MM.1S (cell line): Measurements from ENCODE around the gene IMMT.

Experiments
- EZH2 ChIP-seq: fragments of 300-600 bp; sonication (generic); optimal IDR thresholded peaks from 2 replicates; pipeline ENCODE3; 2017; ENCODE audit warnings: low read depth, mild to moderate bottlenecking, antibody characterized with exemption, low read length, mixed read lengths
- EZH2phosphoT487 ChIP-seq: fragments of 300-600 bp; sonication (generic); IDR thresholded peaks from 2 replicates; pipeline ENCODE4 v1.6.1; 2018; ENCODE audit warnings: antibody characterized with exemption, low read length
- TF ChIP-seq, protein P1 (sequence below): fragments of 300-600 bp; sonication (generic); IDR thresholded peaks from 2 replicates; pipeline ENCODE4 v1.5.1; 2016; ENCODE audit warnings: antibody characterized with exemption, low read length, mixed read lengths

DNA sequence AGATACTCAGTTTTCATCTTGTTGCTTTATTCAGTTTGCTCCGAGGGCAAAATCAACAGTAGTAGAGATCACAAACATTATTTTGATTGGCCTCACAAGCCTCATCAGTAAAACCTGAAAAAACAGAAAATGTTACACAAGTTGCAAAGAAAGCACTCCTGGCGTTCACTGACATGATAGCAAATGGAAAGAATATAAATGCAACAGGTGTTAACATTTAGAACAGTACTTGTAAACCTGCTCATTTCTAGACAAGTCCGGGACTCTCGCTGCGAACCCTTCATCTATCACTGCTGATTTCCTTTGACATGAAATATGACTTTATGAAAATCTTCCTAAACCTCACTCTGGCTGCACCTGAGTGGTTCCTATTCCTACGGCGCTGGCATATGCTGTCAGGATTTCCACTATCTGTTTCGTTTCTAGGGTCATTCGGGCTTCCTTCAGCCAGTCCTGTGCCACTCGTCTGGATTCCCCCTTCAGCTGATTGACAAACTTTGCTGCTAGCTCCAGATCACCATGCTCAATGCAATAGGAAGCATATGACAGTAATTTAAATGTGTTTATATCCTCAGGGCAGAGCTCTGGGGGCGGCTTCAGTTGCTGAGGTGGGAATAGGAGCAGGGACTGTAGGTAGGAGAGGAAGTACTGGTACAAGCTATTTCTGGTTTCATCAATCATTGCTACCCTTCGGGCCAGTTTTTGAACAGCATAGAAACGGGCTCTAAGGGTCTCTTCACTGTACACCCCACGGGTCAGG, 51.2 kb downstream of the IMMT start:
- TF ChIP-seq, protein P1, sequence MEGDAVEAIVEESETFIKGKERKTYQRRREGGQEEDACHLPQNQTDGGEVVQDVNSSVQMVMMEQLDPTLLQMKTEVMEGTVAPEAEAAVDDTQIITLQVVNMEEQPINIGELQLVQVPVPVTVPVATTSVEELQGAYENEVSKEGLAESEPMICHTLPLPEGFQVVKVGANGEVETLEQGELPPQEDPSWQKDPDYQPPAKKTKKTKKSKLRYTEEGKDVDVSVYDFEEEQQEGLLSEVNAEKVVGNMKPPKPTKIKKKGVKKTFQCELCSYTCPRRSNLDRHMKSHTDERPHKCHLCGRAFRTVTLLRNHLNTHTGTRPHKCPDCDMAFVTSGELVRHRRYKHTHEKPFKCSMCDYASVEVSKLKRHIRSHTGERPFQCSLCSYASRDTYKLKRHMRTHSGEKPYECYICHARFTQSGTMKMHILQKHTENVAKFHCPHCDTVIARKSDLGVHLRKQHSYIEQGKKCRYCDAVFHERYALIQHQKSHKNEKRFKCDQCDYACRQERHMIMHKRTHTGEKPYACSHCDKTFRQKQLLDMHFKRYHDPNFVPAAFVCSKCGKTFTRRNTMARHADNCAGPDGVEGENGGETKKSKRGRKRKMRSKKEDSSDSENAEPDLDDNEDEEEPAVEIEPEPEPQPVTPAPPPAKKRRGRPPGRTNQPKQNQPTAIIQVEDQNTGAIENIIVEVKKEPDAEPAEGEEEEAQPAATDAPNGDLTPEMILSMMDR = no peak
- TF ChIP-seq EZH2 (no peak), EZH2phosphoT487 (no peak)
